NCI-H446 treated with DMSO at 0.1 percent for 48 hours (cell line): ENCODE measurements around the gene IL31.

Experiments used
- DNase-seq: peaks from one replicate; lab custom pipeline; 2025; lab: John Stamatoyannopoulos, UW

Gene IL31

DNA sequence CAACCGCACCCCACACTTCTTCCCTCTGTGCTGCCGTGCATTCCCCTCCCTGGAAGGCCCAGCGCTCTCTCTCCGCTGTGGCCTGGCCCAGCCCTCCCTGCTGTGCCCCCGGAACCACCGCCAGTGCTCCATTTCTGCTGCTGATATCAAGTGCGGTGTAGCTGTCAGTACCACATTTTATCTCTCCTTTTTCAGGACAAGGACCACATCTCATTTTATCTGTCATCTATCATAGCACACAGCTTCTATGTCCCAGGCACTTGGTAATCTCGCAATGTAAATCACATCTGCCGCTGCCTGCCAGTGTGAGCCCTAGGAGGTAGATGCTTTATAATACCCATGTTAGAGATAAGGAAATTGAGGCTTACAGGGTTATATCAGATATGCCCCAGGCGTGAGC lies 18.3 kb downstream of the IL31 start:
- no peak for DNase-seq

DNA sequence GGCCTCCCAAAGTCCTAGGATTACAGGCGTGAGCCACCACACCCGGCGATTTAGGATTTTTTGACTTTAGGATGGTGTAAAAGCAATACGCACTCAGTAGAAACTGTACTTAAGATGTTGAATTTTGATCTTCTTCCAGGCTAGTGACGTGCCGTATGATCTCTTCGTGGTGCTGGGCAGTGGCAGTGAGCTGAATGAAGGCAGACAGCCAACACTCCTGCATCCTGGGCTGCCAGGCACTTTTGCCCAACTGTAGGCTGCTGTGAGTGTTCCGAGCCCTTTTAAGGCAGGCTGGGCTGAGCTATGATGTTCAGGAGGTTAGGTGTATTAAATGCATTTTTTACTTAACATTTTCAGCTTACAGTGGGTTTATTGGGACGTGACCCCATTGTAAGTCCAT lies 21.3 kb downstream of the IL31 start:
- no peak for DNase-seq

DNA sequence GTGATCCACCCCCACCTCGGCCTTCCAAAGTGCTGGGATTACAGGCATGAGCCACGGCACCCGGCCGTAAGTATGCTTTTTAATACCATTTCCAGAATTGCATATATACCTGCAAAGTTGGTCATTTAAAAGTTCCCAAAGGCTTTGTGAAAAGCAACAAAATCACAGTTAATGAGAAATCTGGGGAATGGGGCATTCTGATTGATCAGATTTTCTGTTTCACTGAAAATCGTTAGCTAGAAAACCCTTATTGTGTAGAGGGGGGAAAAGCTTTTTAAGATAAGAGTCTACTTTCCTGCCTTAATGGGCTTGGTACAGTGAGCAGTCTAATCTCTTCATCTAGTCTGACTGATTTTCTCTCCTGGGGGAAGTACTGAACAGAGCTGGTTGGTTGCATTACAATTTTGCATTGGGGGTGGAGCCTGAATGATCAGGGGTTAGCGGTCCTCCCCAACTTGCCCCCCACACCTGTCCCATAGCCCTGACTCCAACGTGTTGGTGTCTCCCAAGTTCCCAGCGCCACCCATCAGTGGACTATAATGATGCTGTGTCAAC lies 23.8 kb downstream of the IL31 start:
- DNase-seq: no peak

DNA sequence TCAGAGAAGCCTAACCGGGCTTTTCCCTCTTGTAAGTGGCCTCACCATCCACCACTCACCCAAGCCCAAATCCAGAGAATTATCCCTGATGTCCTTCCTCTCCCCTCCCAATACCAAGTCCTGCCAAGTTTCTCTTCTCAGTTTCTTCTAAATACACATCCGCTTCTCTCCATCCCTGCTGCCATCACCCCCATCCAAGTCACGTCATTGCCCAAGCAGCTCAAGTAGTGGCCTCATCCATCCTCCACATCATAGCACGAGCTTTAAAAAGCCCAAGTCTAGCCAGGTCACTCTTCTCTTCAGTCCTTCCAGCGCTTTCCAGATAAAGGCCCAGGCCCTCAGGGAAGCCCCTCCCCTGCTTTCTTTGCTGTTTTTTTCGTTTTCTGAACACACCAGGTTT lies 25.4 kb downstream of the IL31 start:
- DNase-seq: no peak

GRCh38 chr12:122147514-122148290 lies 26.3 kb downstream of the IL31 start:
- no peak for DNase-seq

- no peak for DNase-seq
Measured at GRCh38 chr12:122145505-122146330, 28.3 kb downstream of the IL31 start.

DNA sequence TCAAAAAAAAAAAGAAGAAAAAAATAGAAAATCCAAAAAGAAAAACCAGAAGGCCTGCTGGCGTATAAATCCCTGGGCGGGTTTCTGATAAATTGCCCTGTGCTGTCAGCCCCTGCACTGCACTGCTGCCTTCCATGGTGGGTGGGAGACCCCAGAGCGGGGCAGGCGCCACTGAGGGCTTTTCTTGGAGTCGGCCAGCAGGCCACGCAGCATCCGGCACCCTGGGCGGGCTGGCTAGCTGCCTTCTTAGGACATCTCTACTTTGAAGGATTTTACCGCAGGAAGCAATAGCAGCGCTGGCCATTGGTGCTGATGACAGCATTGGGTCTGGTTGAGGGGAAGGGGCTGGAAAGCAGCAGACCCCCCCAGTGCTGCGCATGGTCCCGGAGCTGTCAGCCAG lies 29.1 kb downstream of the IL31 start:
- DNase-seq: no peak

- DNase-seq: no peak
Measured at GRCh38 chr12:122142857-122143256, 31.2 kb downstream of the IL31 start.

DNA sequence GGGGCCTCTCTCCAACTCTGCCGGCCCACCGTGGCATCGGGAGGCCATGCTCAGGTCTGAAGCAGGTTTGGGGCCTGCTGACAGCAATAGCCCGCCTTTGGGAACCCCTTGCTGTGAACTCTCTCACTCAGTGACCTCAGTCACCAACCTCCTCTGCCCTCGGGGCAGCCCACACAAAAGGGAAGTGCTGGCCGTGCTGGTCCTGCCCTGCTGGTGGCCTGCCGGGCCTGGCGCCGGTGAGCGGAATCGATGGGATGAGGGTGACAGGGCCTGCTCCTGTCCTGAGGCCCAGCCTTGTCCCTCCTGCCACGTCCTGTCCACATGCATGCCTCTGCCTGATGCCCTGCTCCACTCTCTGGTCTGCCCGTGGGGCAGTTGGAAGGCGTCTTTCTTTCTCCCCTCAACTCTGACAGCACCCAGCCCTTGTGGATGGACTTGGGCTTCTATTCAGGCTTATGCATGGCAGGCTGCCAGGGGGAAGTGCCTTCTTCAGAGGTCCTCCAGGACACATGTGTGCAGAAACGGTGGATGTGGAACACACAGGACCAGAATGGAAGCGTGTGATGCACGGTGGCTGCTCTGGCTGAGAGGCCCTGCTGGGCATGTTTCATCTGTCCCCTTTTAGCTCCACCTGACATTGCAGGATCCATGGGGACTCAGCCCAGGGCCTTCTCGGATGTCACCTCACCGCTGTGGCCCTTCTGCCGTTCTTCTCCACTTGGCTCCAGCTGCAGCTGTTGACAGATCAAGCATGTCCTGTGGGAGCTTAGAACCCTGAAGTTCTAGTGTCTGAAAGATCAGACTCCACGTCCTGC lies 31.9 kb downstream of the IL31 start:
- no peak for DNase-seq

- DNase-seq: no peak
Measured at GRCh38 chr12:122140467-122141257, 33.4 kb downstream of the IL31 start.

- DNase-seq: no peak
Measured at GRCh38 chr12:122139941-122140340, 34.1 kb downstream of the IL31 start.

GRCh38 chr12:122139266-122139665 lies 34.8 kb downstream of the IL31 start:
- DNase-seq: no peak

- DNase-seq: no peak
Measured at GRCh38 chr12:122138616-122139015, 35.4 kb downstream of the IL31 start.

DNA sequence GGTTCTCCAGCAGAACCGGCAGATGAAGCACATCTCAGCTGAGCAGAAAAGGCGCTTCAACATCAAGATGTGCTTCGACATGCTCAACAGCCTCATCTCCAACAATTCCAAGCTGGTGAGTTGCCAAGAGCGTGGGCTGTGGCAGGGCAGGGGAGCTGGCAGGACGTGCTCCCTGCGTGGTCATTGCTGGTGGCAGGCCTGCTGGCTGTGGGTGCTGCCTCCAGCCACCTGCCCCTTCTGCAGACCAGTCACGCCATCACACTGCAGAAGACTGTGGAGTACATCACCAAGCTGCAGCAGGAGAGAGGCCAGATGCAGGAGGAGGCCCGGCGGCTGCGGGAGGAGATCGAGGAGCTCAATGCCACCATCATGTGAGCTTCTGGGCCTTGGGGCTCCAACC lies 35.8 kb downstream of the IL31 start:
- no peak for DNase-seq

DNA sequence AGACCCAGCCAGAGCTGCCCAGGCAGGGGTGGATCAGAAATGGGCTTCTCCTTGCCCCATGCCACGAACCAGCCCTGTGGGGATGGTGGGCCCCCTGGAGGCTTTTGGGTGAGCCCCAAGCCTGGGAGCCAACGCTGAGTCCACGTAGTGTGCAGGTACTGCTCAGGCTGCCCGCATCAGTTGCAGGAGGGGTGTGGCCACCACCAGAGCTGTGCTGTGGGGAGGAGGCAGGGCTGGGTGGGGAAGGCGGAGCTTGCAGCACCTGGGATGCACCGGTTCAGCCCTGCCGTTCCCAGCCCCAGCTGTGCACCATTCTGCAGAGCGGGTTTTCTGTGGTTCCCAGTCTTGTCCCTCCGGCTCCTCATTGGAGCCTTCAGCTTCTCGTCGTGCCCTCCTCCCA lies 36.3 kb downstream of the IL31 start:
- no peak for DNase-seq

DNA sequence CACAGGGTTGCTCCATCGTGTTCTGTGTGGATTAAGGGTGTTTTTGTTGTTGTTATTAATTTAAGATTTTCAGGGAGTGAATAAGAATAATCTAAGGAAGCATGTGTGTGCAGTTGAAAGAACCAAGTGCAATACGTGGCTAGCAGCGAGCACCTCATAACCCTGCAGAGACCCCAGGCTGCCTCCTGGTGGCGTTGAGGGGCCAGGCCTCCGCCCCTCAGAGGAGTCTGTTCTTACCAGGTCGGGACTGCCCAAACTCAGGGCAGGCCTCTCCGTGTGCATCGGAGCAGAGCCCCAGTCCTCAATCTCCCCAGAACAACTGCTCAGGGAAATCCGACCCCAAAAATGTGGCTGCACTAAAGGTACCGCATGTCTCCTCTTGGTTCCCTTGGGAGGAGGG lies 36.8 kb downstream of the IL31 start:
- no peak for DNase-seq

GRCh38 chr12:122135437-122136031 lies 38.5 kb downstream of the IL31 start:
- no peak for DNase-seq

DNA sequence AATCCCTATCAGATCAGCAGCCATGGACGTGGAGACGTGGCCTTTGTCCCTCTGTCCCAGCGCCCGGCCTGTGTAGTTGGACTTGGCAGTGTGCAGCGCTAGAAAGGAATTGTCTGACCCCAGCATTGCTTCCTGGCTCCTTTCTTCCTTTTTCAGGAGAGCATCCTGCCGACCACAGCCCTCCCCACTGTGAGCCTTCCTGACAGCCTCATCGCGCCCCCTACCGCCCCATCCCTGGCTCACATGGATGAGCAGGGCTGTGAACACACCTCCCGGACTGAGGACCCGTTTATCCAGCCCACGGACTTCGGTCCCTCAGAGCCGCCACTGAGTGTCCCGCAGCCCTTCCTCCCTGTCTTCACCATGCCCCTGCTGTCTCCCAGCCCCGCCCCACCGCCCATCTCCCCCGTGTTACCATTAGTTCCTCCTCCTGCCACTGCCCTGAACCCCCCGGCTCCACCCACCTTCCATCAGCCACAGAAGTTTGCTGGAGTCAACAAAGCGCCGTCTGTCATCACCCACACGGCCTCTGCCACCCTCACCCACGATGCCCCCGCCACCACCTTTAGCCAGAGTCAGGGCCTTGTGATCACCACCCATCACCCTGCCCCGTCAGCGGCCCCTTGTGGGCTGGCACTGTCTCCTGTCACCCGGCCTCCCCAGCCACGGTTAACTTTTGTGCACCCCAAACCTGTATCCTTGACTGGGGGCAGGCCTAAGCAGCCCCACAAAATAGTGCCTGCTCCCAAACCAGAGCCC lies 40.6 kb downstream of the IL31 start:
- no peak for DNase-seq

DNA sequence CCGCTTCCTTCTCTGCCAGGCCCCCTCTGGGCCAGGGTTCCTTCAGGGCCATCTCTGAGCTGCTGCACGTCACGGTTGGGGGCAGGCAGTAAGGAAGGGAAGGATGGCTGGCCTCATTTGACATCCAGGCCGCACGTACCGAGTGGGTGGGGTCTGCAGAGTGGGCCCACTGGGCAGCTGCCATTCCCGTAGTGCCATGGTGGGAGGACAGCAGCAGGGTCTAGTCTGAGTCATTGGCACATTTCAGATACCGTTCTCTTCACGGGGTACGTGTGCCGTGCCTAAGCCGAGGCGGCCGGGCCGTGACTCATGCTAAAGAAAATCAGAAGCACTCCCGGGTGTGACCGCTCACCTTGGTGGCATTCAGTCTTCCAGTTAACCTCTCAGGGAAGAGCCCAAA lies 43.9 kb downstream of the IL31 start:
- no peak for DNase-seq

- DNase-seq: no peak
Measured at GRCh38 chr12:122129131-122129530, 44.9 kb downstream of the IL31 start.
